ENCODE measurements around the gene LZTS2. TPM values are rescaled to one million over a fixed set of nuclear protein-coding genes. Genes with fewer than 3 reads are reported as not detected.

The LZTS2 gene
- total and polyA plus RNA-seq, 2 of the 4 experiments (the other 2 are of a cell fraction): 19.2 to 101 TPM

GRCh38 chr10:101054876-101055275 lies 55.3 kb downstream of the LZTS2 start:
- Histone ChIP-seq H2AK5ac (ENCODE audit: low read depth, low read length) (no peak overlapping the region), H3K4me3 (ENCODE audit: insufficient read depth, low read depth, low read length) (no peak overlapping the region), H3K27ac (ENCODE audit: insufficient read depth, low read length) (no peak overlapping the region), H3K9me3 (ENCODE audit: control insufficient read depth, insufficient read depth, low read length) (no peaks in the 10 kb centered on the region), H2BK15ac (ENCODE audit: low read depth, low read length) (no peak overlapping the region), H3K36me3 (ENCODE audit: control insufficient read depth, insufficient read depth, low read length) (no peaks in the 10 kb centered on the region), H2AFZ (replicated peaks; ENCODE audit: low read length, poor library complexity) (no peak overlapping the region), H3K9ac (ENCODE audit: low read depth, low read length) (no peak overlapping the region), H3K9me1 (ENCODE audit: insufficient read depth, low read length) (no peaks in the 10 kb centered on the region), H4K20me1 (ENCODE audit: insufficient read depth, low read length) (no peaks in the 10 kb centered on the region), H3K4me2 (ENCODE audit: low read depth, low read length) (no peak overlapping the region), H2BK5ac (ENCODE audit: low read depth, low read length, poor library complexity, severe bottlenecking) (no peak overlapping the region), H3K79me1 (ENCODE audit: low read depth in 1 of 2, low read length in 2 of 2) (peaks cover 4 to 27% of the 10 kb centered on the region in 2 experiments), H4K5ac (ENCODE audit: low read depth, low read length) (no peak overlapping the region), H2AK9ac (replicated peaks; ENCODE audit: low read depth, low read length, poor library complexity) (no peak overlapping the region), H3K23ac (ENCODE audit: low read depth, low read length) (no peak overlapping the region), H3K4me1 (ENCODE audit: control insufficient read depth, insufficient read depth, low read length) (peaks cover 10% of the 10 kb centered on the region), H4K8ac (ENCODE audit: low read depth in 2 of 2, low read length in 2 of 2) (no peak overlapping the region), H3K18ac (ENCODE audit: low read depth, low read length) (no peak overlapping the region), H2BK20ac (ENCODE audit: low read depth, low read length) (no peak overlapping the region), H3K14ac (replicated peaks; ENCODE audit: low read depth, low read length) (no peak overlapping the region), H3K56ac (ENCODE audit: extremely low read depth, insufficient read depth, low read length) (no peak overlapping the region), H2BK120ac (ENCODE audit: low read depth, low read length) (no peak overlapping the region), H4K91ac (ENCODE audit: insufficient read depth, low read depth, low read length) (no peak overlapping the region), H3K4ac (ENCODE audit: low read depth, low read length) (no peak overlapping the region), H3K27me3 (ENCODE audit: control insufficient read depth, insufficient read depth, low read length) (peaks cover 3% of the 10 kb centered on the region; the same call in 1 of the 2 replicates)
- dilution Hi-C loops (cut with HindIII; ENCODE audit: low sequenced_read_pairs, unreplicated experiment): no loop called here
- intact Hi-C loops (cut with micrococcal nuclease): no loop called here
- CTCF ChIA-PET: interaction anchor here (1.4 kb wide), 1 partner anchor 87 kb away, joined by 5 read pairs; no protein-coding TSS in a partner anchor
- no peak for DNase-seq
- WGBS, 2 experiments (ENCODE audit: extremely low coverage in 2 of 2, insufficient read length in 1 of 2): 90% methylated on average over 2 of the region's 5 CpGs; no CpG with 5 or more reads in 1 of the 2 experiments
- no peak for ATAC-seq (ENCODE audit: low read depth)
- TF ChIP-seq CHD1 (IDR thresholded peaks at IDR 0.05; ENCODE audit: low read depth, low read length): no peak
- TF ChIP-seq CTCF (conservative IDR thresholded peaks at IDR 0.05; ENCODE audit: low read depth, low read length): no peak
- TF ChIP-seq USF2 (IDR thresholded peaks at IDR 0.05; ENCODE audit: low read depth, low read length): no peak
- TF ChIP-seq ELK1 (IDR thresholded peaks at IDR 0.05; ENCODE audit: borderline replicate concordance, low read depth, low read length): no peak
- no peak for TF ChIP-seq RAD21 (IDR thresholded peaks at IDR 0.05; ENCODE audit: low read length)
- TF ChIP-seq MXI1 (IDR thresholded peaks at IDR 0.05; ENCODE audit: borderline replicate concordance, low read depth, low read length): no peak
- no peak for TF ChIP-seq RCOR1 (IDR thresholded peaks at IDR 0.05; ENCODE audit: insufficient replicate concordance, low read length)
- no peak for TF ChIP-seq POLR2A (IDR thresholded peaks at IDR 0.05; ENCODE audit: low read depth, low read length)
- TF ChIP-seq CEBPB (IDR thresholded peaks at IDR 0.05; ENCODE audit: low read depth, low read length): no peak
- TF ChIP-seq MAFK (IDR thresholded peaks at IDR 0.05; ENCODE audit: low read depth, low read length): no peak
- TF ChIP-seq SMC3 (IDR thresholded peaks at IDR 0.05; ENCODE audit: low read depth, low read length): no peak
- no peak for TF ChIP-seq RFX5 (IDR thresholded peaks at IDR 0.05; ENCODE audit: low read depth, low read length)
- no peak for TF ChIP-seq FOS (IDR thresholded peaks at IDR 0.05; ENCODE audit: low read depth, low read length)
- TF ChIP-seq BHLHE40 (IDR thresholded peaks at IDR 0.05; ENCODE audit: low read depth, low read length): no peak
- no peak for TF ChIP-seq MAZ (IDR thresholded peaks at IDR 0.05; ENCODE audit: borderline replicate concordance, low read depth, low read length)
- TF ChIP-seq NFE2L2 (IDR thresholded peaks at IDR 0.05; ENCODE audit: low read depth, low read length): no peak
- in situ Hi-C loops (cut with MboI; ENCODE audit: low sequenced_read_pairs): no loop called here
- no TSS peak for BruUV-seq (replicated peaks)
- POLR2A ChIA-PET (ENCODE audit: unreplicated experiment): no interaction called here

All from IMR-90 (cell line).